BJ (cell line): ENCODE measurements around the gene TRIM67. TPM values are rescaled to one million over a fixed set of nuclear protein-coding genes. Genes with fewer than 3 reads are reported as not detected.

ENCODE experiments used
- CTCF ChIA-PET: fragments of 350-600 bp; formaldehyde crosslinking; extraction: SDS; loops from one replicate; lab custom pipeline; 2021; ENCODE audit warnings: antibody characterized with exemption, inconsistent platforms; lab: Yijun Ruan, JAX
- POLR2A ChIA-PET: fragments of 300-600 bp; sonication (Branson Sonifier 250); formaldehyde crosslinking; extraction: SDS; loops from one replicate; lab custom pipeline; 2021; ENCODE audit warnings: antibody characterized with exemption; lab: Charles Lee
- DNase-seq: peaks from one replicate; pipeline ENCODE4 v3.0.0-alpha.2; 2011; ENCODE audit warnings: low read depth
- H3K27me3 ChIP-seq: 2 replicates; pipeline ENCODE4 v1.6.0; 2011; ENCODE audit warnings: low read length; ENCODE audit not compliant: control insufficient read depth, insufficient read depth
- H3K36me3 ChIP-seq: 2 replicates; pipeline ENCODE4 v1.5.1; 2011; ENCODE audit warnings: low read length; ENCODE audit not compliant: control insufficient read depth, insufficient read depth
- H3K4me3 ChIP-seq: 2 replicates; pipeline ENCODE4 v1.5.1; 2011; ENCODE audit warnings: low read depth, mild to moderate bottlenecking, control low read depth, low read length
- polyA plus RNA-seq: library from polyadenylated mRNA; depleted of rRNA; stranded (reverse); fragments of >200 nt; gene quantifications from 2 replicates; pipeline ENCODE4 v1.2.3, GENCODE V29; 2011
- TF ChIP-seq, protein P1 (sequence below): IDR thresholded peaks from 2 replicates; pipeline ENCODE4 v1.5.1; 2011; ENCODE audit warnings: low read depth, mild to moderate bottlenecking, control low read depth, inconsistent platforms, low read length, moderate library complexity; ENCODE audit not compliant: insufficient read depth

The TRIM67 gene
- polyA plus RNA-seq, 1 experiment: 0.02 TPM

DNA sequence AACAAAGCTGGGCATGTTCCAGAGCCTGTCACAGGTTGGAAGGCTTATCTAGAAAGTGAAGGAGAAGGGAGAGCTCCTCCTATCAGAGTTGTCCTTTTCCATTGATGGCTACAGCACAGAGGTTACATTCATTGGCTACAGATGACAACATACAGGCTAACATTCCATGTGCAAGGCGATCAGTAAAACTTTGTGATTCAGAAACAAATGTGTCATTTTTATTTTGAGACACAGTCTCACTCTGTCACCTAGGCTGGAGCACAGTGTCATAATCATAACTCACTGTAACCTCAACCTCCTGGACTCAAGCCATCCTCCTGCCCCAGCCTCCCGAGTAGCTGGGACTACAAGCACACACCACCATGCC is 32.6 kb downstream of the TRIM67 start:
- ChIA-PET POLR2A (no interaction called here), CTCF (interaction anchor here (1.3 to 1.4 kb wide), 3 partner anchors 9 to 18 kb away, joined by 3 to 4 read pairs (median 3); no protein-coding TSS in a partner anchor)
- H3K36me3 ChIP-seq: no peaks in the 10 kb centered on the region

DNA sequence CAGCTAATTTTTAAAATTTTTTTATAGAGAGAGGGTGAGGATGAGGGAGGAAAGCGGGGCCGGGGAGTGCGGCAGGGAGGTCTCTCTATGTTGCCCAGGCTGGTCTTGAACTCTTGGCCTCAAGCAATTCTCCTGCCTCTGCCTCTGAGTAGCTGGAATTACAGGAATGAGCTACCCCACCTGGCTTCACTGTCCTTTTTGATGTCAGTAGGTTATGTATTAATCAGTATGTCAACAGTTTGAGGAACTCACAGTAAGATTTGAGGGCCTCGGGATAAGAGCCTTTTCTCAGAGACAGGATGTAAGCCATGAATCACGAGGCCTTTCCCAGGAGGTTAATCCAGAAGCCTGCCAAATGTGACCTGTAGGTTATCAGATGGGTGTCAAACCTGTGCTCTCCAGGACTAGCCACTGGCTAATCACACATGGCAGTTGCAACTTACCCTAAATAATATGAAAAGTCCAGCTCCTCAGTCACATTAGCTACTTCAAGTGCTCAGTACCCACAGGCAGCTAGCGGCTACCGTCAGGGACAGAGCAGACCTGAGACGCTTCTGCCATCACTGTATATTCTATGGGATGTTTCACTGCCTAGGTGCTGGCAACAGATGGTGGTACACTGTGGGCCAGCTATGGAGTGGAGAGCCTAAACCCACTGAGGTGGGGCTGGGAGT is 33.1 kb downstream of the TRIM67 start:
- DNase-seq: no peak
- TF ChIP-seq, protein P1, sequence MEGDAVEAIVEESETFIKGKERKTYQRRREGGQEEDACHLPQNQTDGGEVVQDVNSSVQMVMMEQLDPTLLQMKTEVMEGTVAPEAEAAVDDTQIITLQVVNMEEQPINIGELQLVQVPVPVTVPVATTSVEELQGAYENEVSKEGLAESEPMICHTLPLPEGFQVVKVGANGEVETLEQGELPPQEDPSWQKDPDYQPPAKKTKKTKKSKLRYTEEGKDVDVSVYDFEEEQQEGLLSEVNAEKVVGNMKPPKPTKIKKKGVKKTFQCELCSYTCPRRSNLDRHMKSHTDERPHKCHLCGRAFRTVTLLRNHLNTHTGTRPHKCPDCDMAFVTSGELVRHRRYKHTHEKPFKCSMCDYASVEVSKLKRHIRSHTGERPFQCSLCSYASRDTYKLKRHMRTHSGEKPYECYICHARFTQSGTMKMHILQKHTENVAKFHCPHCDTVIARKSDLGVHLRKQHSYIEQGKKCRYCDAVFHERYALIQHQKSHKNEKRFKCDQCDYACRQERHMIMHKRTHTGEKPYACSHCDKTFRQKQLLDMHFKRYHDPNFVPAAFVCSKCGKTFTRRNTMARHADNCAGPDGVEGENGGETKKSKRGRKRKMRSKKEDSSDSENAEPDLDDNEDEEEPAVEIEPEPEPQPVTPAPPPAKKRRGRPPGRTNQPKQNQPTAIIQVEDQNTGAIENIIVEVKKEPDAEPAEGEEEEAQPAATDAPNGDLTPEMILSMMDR: no peak
- Histone ChIP-seq H3K4me3 (no peak overlapping the region), H3K36me3 (no peaks in the 10 kb centered on the region), H3K27me3 (no peaks in the 10 kb centered on the region)
- ChIA-PET CTCF (interaction anchor here (1.3 to 1.4 kb wide), 3 partner anchors 10 to 19 kb away, joined by 3 to 4 read pairs (median 3); no protein-coding TSS in a partner anchor), POLR2A (no interaction called here)

More for the DNA sequence above, 32.6 kb downstream of the TRIM67 start:
- TF ChIP-seq, protein P1: no peak
- H3K27me3 ChIP-seq: no peaks in the 10 kb centered on the region
- H3K4me3 ChIP-seq: no peak overlapping the region
- no peak for DNase-seq

DNA sequence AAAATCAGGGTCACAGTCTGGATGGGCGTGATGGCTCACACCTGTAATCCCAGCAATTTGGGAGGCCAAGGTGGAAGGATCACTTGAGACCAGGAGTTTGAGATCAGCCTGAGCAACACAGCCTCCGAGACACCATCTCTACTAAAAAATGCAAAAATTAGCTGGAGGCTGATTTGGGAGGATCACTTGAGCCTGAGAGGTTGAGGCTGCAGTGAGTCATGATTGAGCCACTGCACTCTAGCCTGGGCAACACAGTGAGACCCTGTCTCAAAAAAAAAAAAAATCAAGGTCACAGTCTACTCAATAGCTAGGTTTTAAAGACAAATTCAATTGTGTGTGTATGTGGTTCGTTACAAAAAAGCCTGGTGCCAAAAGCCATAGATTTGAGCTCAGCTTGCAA is 34.4 kb downstream of the TRIM67 start:
- H3K4me3 ChIP-seq: no peak overlapping the region
- no peaks in the 10 kb centered on the region for H3K27me3 ChIP-seq
- POLR2A ChIA-PET: no interaction called here
- TF ChIP-seq, protein P1: no peak
- DNase-seq: no peak
- H3K36me3 ChIP-seq: no peaks in the 10 kb centered on the region
- CTCF ChIA-PET: interaction anchor here (0.8 to 1.3 kb wide), 4 partner anchors 9 to 399 kb away, joined by 3 to 5 read pairs (median 4); no protein-coding TSS in a partner anchor

DNA sequence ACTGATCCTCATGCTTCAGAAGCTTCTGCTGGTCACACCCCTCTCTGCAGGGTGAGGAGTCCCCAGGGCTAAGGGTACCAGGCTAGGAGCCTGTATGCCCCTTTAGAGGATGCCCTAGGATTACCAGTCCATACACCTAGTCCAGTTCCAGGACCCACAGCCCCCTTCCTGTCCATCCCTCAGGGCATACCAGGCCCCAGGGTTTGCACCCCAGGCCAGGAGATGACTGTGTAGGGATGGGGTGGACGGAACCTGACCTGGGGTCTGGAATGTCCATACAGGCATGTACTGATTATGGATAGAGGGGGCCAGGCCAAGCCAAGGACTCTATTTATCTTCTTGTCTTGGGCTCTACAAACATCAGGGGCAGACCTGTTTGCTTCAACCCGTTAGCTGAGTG is 34.9 kb downstream of the TRIM67 start:
- POLR2A ChIA-PET: no interaction called here
- H3K27me3 ChIP-seq: no peaks in the 10 kb centered on the region
- TF ChIP-seq, protein P1: no peak
- DNase-seq: no peak
- CTCF ChIA-PET: interaction anchor here (0.8 to 1.3 kb wide), 4 partner anchors 8 to 399 kb away, joined by 3 to 5 read pairs (median 4); no protein-coding TSS in a partner anchor
- H3K4me3 ChIP-seq: no peak overlapping the region
- no peaks in the 10 kb centered on the region for H3K36me3 ChIP-seq

DNA sequence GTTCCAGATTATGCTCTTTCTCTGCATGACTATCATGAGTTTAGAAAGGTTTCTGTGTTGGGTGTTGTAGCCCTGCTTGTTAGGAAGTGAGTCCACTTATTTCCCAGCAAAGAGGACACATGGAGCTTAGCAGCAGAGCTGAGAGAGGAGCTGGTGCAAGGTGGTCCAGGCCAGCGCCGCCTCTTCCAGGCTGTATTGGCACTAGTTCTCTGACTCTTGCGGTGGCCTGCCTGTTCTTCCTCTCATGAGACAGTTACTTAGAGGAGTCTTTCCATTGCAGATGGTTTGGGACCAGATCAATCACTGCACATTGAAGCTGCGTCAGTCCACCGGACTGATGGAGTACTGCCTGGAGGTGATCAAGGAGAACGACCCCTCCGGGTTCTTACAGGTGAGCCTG is 38.0 kb downstream of the TRIM67 start:
- POLR2A ChIA-PET: no interaction called here
- peaks cover 5% of the 10 kb centered on the region for H3K27me3 ChIP-seq
- CTCF ChIA-PET: interaction anchor here (1.0 kb wide), 1 partner anchor 10 kb away, joined by 5 read pairs; no protein-coding TSS in a partner anchor
- H3K36me3 ChIP-seq: no peaks in the 10 kb centered on the region
- no peak for DNase-seq
- H3K4me3 ChIP-seq: no peak overlapping the region
- TF ChIP-seq, protein P1: no peak
